CD14-positive monocyte (primary cell): ENCODE measurements around the gene PIGM. TPM values are rescaled to one million over a fixed set of nuclear protein-coding genes. Genes with fewer than 3 reads are reported as not detected.
A peak's percentile ranks its signal among the peaks of the same experiment; 100 is the strongest.

Source experiments
- DNase-seq, 3 donors: peaks; one replicate each; pipeline ENCODE4 v3.0.0-alpha.2; 2011 to 2022
- H2AFZ ChIP-seq: 2 replicates; pipeline ENCODE4 v1.6.0; 2012; ENCODE audit warnings: mild to moderate bottlenecking, low read depth, low read length, inconsistent platforms; ENCODE audit not compliant: insufficient read depth, poor library complexity, severe bottlenecking
- H3K27ac ChIP-seq, 2 donors: 1 replicate in 1 of 2; 2 replicates in 1 of 2; pipeline ENCODE4 v1.5.1; 2012 to 2013; ENCODE audit warnings: low read length in 2 of 2, control low read depth in 1 of 2, inconsistent platforms in 1 of 2, low read depth in 1 of 2, mild to moderate bottlenecking in 1 of 2
- H3K27me3 ChIP-seq, 2 donors: one replicate each; pipeline versions ENCODE4 v1.6.0 to v1.6.1; 2011 to 2013; ENCODE audit warnings: low read length in 2 of 2; ENCODE audit not compliant: control insufficient read depth in 2 of 2, insufficient read depth in 2 of 2
- H3K36me3 ChIP-seq, 2 donors: replicated peaks in 1 of 2; 1 replicate in 1 of 2; 2 replicates in 1 of 2; pipeline versions ENCODE4 v1.5.1 to v1.6.1; 2012 to 2013; ENCODE audit warnings: low read length in 2 of 2, control low read depth in 1 of 2, inconsistent platforms in 1 of 2, mild to moderate bottlenecking in 1 of 2; ENCODE audit not compliant: insufficient read depth in 2 of 2, control insufficient read depth in 1 of 2
- H3K4me1 ChIP-seq, 2 donors: 1 replicate in 1 of 2; 2 replicates in 1 of 2; pipeline versions ENCODE4 v1.5.1 to v1.6.1; 2012 to 2013; ENCODE audit warnings: low read length in 2 of 2, control low read depth in 1 of 2, inconsistent platforms in 1 of 2, mild to moderate bottlenecking in 1 of 2, moderate library complexity in 1 of 2; ENCODE audit not compliant: insufficient read depth in 2 of 2, control insufficient read depth in 1 of 2
- H3K4me2 ChIP-seq: replicated peaks from 2 replicates; pipeline ENCODE3; 2012; ENCODE audit warnings: low read length, moderate library complexity, mild to moderate bottlenecking; ENCODE audit not compliant: poor library complexity, severe bottlenecking; ENCODE audit errors: extremely low read depth
- H3K4me3 ChIP-seq, 3 experiments: fragments of 200-600 bp in 1 of 3; sonication (generic) in 1 of 3; replicated peaks in 1 of 3; 1 replicate in 2 of 3; 2 replicates in 1 of 3; pipeline ENCODE4 v1.5.1; 2011 to 2013; ENCODE audit warnings: low read length in 3 of 3, mild to moderate bottlenecking in 3 of 3, control low read depth in 2 of 3, low read depth in 2 of 3, inconsistent platforms in 1 of 3, moderate library complexity in 1 of 3
- H3K79me2 ChIP-seq: 2 replicates; pipeline ENCODE4 v1.6.0; 2012; ENCODE audit warnings: mild to moderate bottlenecking, control low read depth, inconsistent platforms, low read length, moderate library complexity; ENCODE audit not compliant: insufficient read depth
- H3K9ac ChIP-seq: 2 replicates; pipeline ENCODE4 v1.6.0; 2017; ENCODE audit warnings: low read length, mild to moderate bottlenecking; ENCODE audit not compliant: insufficient read depth, poor library complexity, severe bottlenecking
- H3K9me3 ChIP-seq, 2 donors: replicated peaks in 1 of 2; 1 replicate in 1 of 2; 2 replicates in 1 of 2; pipeline versions ENCODE4 v1.5.1 to v1.6.1; 2012 to 2013; ENCODE audit warnings: low read length in 2 of 2, control low read depth in 1 of 2; ENCODE audit not compliant: control insufficient read depth in 1 of 2, insufficient read depth in 1 of 2
- H4K20me1 ChIP-seq: 2 replicates; pipeline ENCODE4 v1.6.0; 2012; ENCODE audit warnings: mild to moderate bottlenecking, low read length, control low read depth, moderate library complexity; ENCODE audit not compliant: insufficient read depth
- H3K27ac Mint-ChIP-seq, 7 donors: one replicate each; pipeline ENCODE4 v1.8.0; 2020; ENCODE audit warnings: mild to moderate bottlenecking in 7 of 7, mixed read lengths in 7 of 7, moderate library complexity in 6 of 7, inconsistent platforms in 2 of 7
- H3K27me3 Mint-ChIP-seq, 3 donors: one replicate each; pipeline ENCODE4 v1.8.0; 2021 to 2022; ENCODE audit warnings: low read depth in 3 of 3, mild to moderate bottlenecking in 3 of 3, mixed read lengths in 3 of 3, moderate library complexity in 3 of 3, inconsistent platforms in 1 of 3
- H3K36me3 Mint-ChIP-seq, 2 donors: one replicate each; pipeline ENCODE4 v1.8.0; 2020; ENCODE audit warnings: mixed read lengths in 2 of 2, inconsistent platforms in 1 of 2, mild to moderate bottlenecking in 1 of 2
- H3K4me1 Mint-ChIP-seq: one replicate; pipeline ENCODE4 v1.8.0; 2020; ENCODE audit warnings: mild to moderate bottlenecking, mixed read lengths
- H3K4me3 Mint-ChIP-seq, 2 donors: one replicate each; pipeline ENCODE4 v1.8.0; 2020; ENCODE audit warnings: mild to moderate bottlenecking in 2 of 2, mixed read lengths in 2 of 2, moderate library complexity in 1 of 2
- H3K9me3 Mint-ChIP-seq, 7 donors: one replicate each; pipeline ENCODE4 v1.8.0; 2020 to 2022; ENCODE audit warnings: mixed read lengths in 7 of 7, mild to moderate bottlenecking in 6 of 7, moderate library complexity in 6 of 7, inconsistent platforms in 2 of 7
- WGBS: methylation state at CpG from one replicate; pipeline ENCODE4 v1.1.5; 2013; ENCODE audit warnings: missing lambda C conversion rate; ENCODE audit not compliant: insufficient coverage; 5-methylcytosine and 5-hydroxymethylcytosine counted together
- intact Hi-C, 2 donors: fragments of 100-400 bp; cut with micrococcal nuclease; formaldehyde crosslinking; loops; one replicate each; pipeline versions ENCODE4 v1.15.0 to v1.15.1; 2023
- polyA plus RNA-seq, 3 donors: library from polyadenylated mRNA; depleted of rRNA in 1 of 3; unstranded in 2 of 3; stranded (reverse) in 1 of 3; fragments of 300-500 nt in 2 of 3; fragments of >200 nt in 1 of 3; fragmentation: Illumina TruSeq in 2 of 3; gene quantifications; 1 replicate in 2 of 3; 2 replicates in 1 of 3; pipeline ENCODE4 v1.2.3, GENCODE V29; 2012 to 2021
- TF ChIP-seq, protein P1 (sequence below): fragments of 200-600 bp; IDR thresholded peaks from one replicate; pipeline ENCODE4 v1.8.0; 2022; ENCODE audit warnings: antibody characterized with exemption, mild to moderate bottlenecking

The PIGM gene
- polyA plus RNA-seq, 3 donors, result 3.7 to 4.2 (median 4.0) TPM

DNA sequence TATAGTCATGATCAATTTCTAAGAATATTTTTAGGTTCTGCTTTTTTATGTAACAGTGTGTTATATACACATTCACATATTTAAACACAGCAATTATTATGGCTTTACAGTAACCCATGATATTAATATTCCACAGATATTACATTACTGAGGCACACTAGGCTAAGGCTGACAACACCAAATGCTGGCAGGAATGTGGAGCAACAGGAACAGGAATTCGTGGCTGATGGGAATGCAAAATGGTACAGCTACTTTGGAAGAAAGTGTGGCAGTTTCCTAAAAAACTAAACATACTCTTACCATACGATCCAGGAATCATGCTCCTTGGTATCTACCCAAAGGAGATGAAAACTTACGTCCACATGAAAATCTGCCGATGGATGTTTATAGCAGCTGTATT, 47.7 kb upstream of the PIGM start:
- no peak overlapping the region for H3K9ac ChIP-seq
- H3K4me1 Mint-ChIP-seq, result peaks cover 43% of the 10 kb centered on the region
- no peak overlapping the region for H3K4me3 Mint-ChIP-seq
- H3K4me3 ChIP-seq, result no peak overlapping the region
- H3K9me3 Mint-ChIP-seq, result peaks cover 0 to 4% (median 0%) of the 10 kb centered on the region in 7 donors
- H3K36me3 ChIP-seq, result no peaks in the 10 kb centered on the region
- H2AFZ ChIP-seq, result no peak overlapping the region
- TF ChIP-seq, protein P1, sequence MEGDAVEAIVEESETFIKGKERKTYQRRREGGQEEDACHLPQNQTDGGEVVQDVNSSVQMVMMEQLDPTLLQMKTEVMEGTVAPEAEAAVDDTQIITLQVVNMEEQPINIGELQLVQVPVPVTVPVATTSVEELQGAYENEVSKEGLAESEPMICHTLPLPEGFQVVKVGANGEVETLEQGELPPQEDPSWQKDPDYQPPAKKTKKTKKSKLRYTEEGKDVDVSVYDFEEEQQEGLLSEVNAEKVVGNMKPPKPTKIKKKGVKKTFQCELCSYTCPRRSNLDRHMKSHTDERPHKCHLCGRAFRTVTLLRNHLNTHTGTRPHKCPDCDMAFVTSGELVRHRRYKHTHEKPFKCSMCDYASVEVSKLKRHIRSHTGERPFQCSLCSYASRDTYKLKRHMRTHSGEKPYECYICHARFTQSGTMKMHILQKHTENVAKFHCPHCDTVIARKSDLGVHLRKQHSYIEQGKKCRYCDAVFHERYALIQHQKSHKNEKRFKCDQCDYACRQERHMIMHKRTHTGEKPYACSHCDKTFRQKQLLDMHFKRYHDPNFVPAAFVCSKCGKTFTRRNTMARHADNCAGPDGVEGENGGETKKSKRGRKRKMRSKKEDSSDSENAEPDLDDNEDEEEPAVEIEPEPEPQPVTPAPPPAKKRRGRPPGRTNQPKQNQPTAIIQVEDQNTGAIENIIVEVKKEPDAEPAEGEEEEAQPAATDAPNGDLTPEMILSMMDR, result no peak
- H3K4me2 ChIP-seq, result no peak overlapping the region
- no peak overlapping the region for H3K27ac Mint-ChIP-seq
- H3K4me1 ChIP-seq, result peaks cover 45 to 53% of the 10 kb centered on the region in 2 donors
- WGBS, result 94% methylated on average over 3 of the region's 4 CpGs
- no peaks in the 10 kb centered on the region for H3K79me2 ChIP-seq
- H3K27me3 ChIP-seq, result peaks cover 27 to 49% of the 10 kb centered on the region in 2 donors
- intact Hi-C loops, result no loop called here
- no peak for DNase-seq
- H3K27me3 Mint-ChIP-seq, result peaks cover 28 to 48% (median 36%) of the 10 kb centered on the region in 3 donors
- H4K20me1 ChIP-seq, result no peaks in the 10 kb centered on the region
- H3K36me3 Mint-ChIP-seq, result peaks cover 0 to 3% of the 10 kb centered on the region in 2 donors
- H3K9me3 ChIP-seq, result no peaks in the 10 kb centered on the region
- no peak overlapping the region for H3K27ac ChIP-seq

DNA sequence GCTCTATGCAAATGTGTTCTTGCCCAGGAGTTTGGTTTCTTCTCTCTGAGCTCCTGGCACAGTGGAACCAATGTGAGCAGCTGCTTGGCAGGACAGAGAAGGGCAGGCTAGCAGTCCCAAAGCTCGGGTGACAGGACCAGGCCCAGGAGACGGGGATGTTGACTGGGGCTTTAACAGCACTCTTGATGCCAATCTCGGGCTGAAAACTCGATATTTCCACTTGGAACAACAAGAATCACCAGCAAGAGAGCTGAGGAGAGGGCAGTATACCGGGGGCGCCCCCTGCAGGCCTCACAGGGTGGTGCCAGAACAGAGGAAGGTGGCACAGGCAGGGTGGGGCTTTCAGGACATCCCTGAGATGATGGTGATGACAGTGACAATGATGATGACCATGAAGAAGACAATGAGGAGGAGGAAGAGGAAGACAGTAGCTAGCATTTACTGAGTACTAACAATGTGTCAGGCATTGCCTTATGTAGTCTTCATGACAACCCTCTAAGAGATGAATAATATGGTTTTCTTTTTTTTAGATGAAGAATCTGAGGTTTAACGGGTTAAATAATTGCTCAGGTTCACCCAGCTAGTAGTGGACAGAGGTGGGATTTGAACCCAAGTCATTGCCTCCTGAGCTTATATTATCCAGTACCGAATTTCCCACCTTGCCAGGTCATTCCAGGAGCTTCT, 46.9 kb upstream of the PIGM start:
- H3K4me1 ChIP-seq, result peaks cover 46 to 50% of the 10 kb centered on the region in 2 donors
- no peak overlapping the region for H3K4me3 Mint-ChIP-seq
- H3K9me3 ChIP-seq, result no peaks in the 10 kb centered on the region
- no peaks in the 10 kb centered on the region for H3K36me3 Mint-ChIP-seq
- H3K4me3 ChIP-seq, result no peak overlapping the region
- no peaks in the 10 kb centered on the region for H3K9me3 Mint-ChIP-seq
- DNase-seq, result peak; percentile 48 to 85 (median 53)
- H3K27me3 Mint-ChIP-seq, result peaks cover 23 to 41% (median 32%) of the 10 kb centered on the region in 3 donors
- H2AFZ ChIP-seq, result no peak overlapping the region
- no peaks in the 10 kb centered on the region for H3K36me3 ChIP-seq
- no peaks in the 10 kb centered on the region for H3K79me2 ChIP-seq
- intact Hi-C loops, result no loop called here
- TF ChIP-seq, protein P1, result peak; percentile 96
- peaks cover 39% of the 10 kb centered on the region for H3K4me1 Mint-ChIP-seq
- 9% methylated on average over 4 of the region's 8 CpGs for WGBS
- H3K27me3 ChIP-seq, result peaks cover 27 to 42% of the 10 kb centered on the region in 2 donors
- no peaks in the 10 kb centered on the region for H4K20me1 ChIP-seq
- H3K27ac ChIP-seq, result no peak overlapping the region
- peak overlapping the region in 1 of 7 donors; percentile 21 for H3K27ac Mint-ChIP-seq
- H3K4me2 ChIP-seq, result no peak overlapping the region
- H3K9ac ChIP-seq, result no peak overlapping the region
